ENCODE results near the gene MAGEA6. TPM values are rescaled to one million over a fixed set of nuclear protein-coding genes. Genes with fewer than 3 reads are reported as not detected.
"Not testable (repeated sequence)": the region's sequence is repeated elsewhere in the genome, so short reads cannot be mapped to it uniquely, and the experiment has no call there.

MAGEA6 gene
- polyA plus RNA-seq (ENCODE audit: insufficient read length) = not detected
- long read RNA-seq, donor 1 = 0 reads
- long read RNA-seq, donor 2 = 0 reads
- long read RNA-seq, donor 3 = 0 reads
- long read RNA-seq, donor 4 = 0 reads
- long read RNA-seq, donor 5 = 0 reads
- long read RNA-seq, donor 6 = 0 reads
- long read RNA-seq, donor 7 = 0 reads
- long read RNA-seq, donor 8 = 0 reads

GRCh38 chrX:152769549-152770289 lies at the start of gene MAGEA6:
Gene MAGEA6, minus strand, starts transcription at chrX:152769689. Its CDS starts 2,039 bp downstream, at chrX:152767650.
- not testable (repeated sequence) for DNase-seq

GRCh38 chrX:152819266-152819665 lies 49.8 kb upstream of the MAGEA6 start:
- no peak for DNase-seq

- DNase-seq = no peak
Observed at GRCh38 chrX:152818356-152818755, 48.9 kb upstream of the MAGEA6 start.

- DNase-seq = no peak
Observed at GRCh38 chrX:152817078-152817764, 47.7 kb upstream of the MAGEA6 start.

GRCh38 chrX:152814048-152814447 lies 44.6 kb upstream of the MAGEA6 start:
- no peak for DNase-seq

- no peak for DNase-seq
Observed at GRCh38 chrX:152813206-152813605, 43.7 kb upstream of the MAGEA6 start.

GRCh38 chrX:152810403-152810802 lies 40.9 kb upstream of the MAGEA6 start:
- DNase-seq = no peak

GRCh38 chrX:152806035-152806434 lies 36.5 kb upstream of the MAGEA6 start:
- no peak for DNase-seq

- no peak for DNase-seq
Observed at GRCh38 chrX:152798945-152799344, 29.5 kb upstream of the MAGEA6 start.

GRCh38 chrX:152787062-152787461 lies 17.6 kb upstream of the MAGEA6 start:
- DNase-seq = not testable (repeated sequence)

GRCh38 chrX:152766562-152766961 lies 2.9 kb downstream of the MAGEA6 start:
- DNase-seq = not testable (repeated sequence)

- DNase-seq = not testable (repeated sequence)
Observed at GRCh38 chrX:152761582-152761981, 7.9 kb downstream of the MAGEA6 start.

- DNase-seq = not testable (repeated sequence)
Observed at GRCh38 chrX:152759544-152759943, 9.9 kb downstream of the MAGEA6 start.

GRCh38 chrX:152758918-152759317 lies 10.6 kb downstream of the MAGEA6 start, which contains the start of gene CSAG3:
Gene CSAG3, plus strand, starts transcription at chrX:152759218.
- not testable (repeated sequence) for DNase-seq

GRCh38 chrX:152754871-152755270 lies 14.6 kb downstream of the MAGEA6 start:
- not testable (repeated sequence) for DNase-seq

GRCh38 chrX:152753686-152754650 lies 15.5 kb downstream of the MAGEA6 start, which contains the start of gene MAGEA2:
Gene MAGEA2, minus strand, starts transcription at chrX:152753842. Its CDS starts 2,479 bp downstream, at chrX:152751363.
- not testable (repeated sequence) for DNase-seq

GRCh38 chrX:152738560-152738959 lies 30.9 kb downstream of the MAGEA6 start:
- DNase-seq = no peak

- not testable (repeated sequence) for DNase-seq
Observed at GRCh38 chrX:152736528-152736927, 33.0 kb downstream of the MAGEA6 start.

- no peak for DNase-seq
Observed at GRCh38 chrX:152735860-152736511, 33.5 kb downstream of the MAGEA6 start.

- DNase-seq = no peak
Observed at GRCh38 chrX:152735101-152735500, 34.4 kb downstream of the MAGEA6 start.
